DND-41 (cell line): ENCODE measurements around the gene EIF4G3.

Source experiments
- ATAC-seq: fragments of 200-7000 bp; cut with Tn5 transposase; 3 replicates; pipeline ENCODE4 v1.9.1; 2021; ENCODE audit warnings: low read depth; ENCODE audit not compliant: insufficient read depth
- DNase-seq: peaks from one replicate; pipeline ENCODE4 v3.0.0-alpha.2; 2020
- H2AFZ ChIP-seq: 2 replicates; pipeline ENCODE4 v1.6.0; 2012; ENCODE audit warnings: low read depth, low read length
- H3K27ac ChIP-seq: 2 replicates; pipeline ENCODE4 v1.5.1; 2012; ENCODE audit warnings: low read length, inconsistent platforms
- H3K27me3 ChIP-seq: fragments of 200-600 bp; sonication (generic); 2 replicates; pipeline ENCODE4 v1.6.0; 2012; ENCODE audit warnings: low read length, mild to moderate bottlenecking, inconsistent platforms; ENCODE audit not compliant: insufficient read depth, poor library complexity
- H3K36me3 ChIP-seq: 2 replicates; pipeline ENCODE4 v1.5.1; 2012; ENCODE audit warnings: low read length, inconsistent platforms; ENCODE audit not compliant: insufficient read depth
- H3K4me1 ChIP-seq: 2 replicates; pipeline ENCODE4 v1.5.1; 2012; ENCODE audit warnings: mild to moderate bottlenecking, low read length; ENCODE audit not compliant: insufficient read depth
- H3K4me2 ChIP-seq: 2 replicates; pipeline ENCODE4 v1.6.0; 2012; ENCODE audit warnings: mild to moderate bottlenecking, moderate library complexity, low read length, inconsistent platforms; ENCODE audit not compliant: insufficient read depth
- H3K4me3 ChIP-seq, 2 experiments: fragments of 200-600 bp in 1 of 2; shearing (Covaris generic) in 1 of 2; 2 replicates each; pipeline ENCODE4 v1.5.1; 2012 to 2016; ENCODE audit warnings: inconsistent platforms in 2 of 2, low read length in 2 of 2, mild to moderate bottlenecking in 2 of 2, low read depth in 1 of 2, moderate library complexity in 1 of 2
- H3K79me2 ChIP-seq: 2 replicates; pipeline ENCODE4 v1.6.0; 2012; ENCODE audit warnings: low read length, inconsistent platforms; ENCODE audit not compliant: insufficient read depth
- H3K9ac ChIP-seq: 2 replicates; pipeline ENCODE4 v1.6.0; 2012; ENCODE audit warnings: low read depth, mild to moderate bottlenecking, inconsistent platforms, low read length, moderate library complexity
- H3K9me3 ChIP-seq: 2 replicates; pipeline ENCODE4 v1.5.1; 2012; ENCODE audit warnings: low read length, moderate library complexity, mild to moderate bottlenecking, inconsistent platforms; ENCODE audit not compliant: insufficient read depth, severe bottlenecking
- H4K20me1 ChIP-seq: 2 replicates; pipeline ENCODE4 v1.6.0; 2012; ENCODE audit warnings: low read length; ENCODE audit not compliant: insufficient read depth
- CTCF ChIP-seq: IDR thresholded peaks from 2 replicates; pipeline ENCODE4 v1.5.1; 2012; ENCODE audit warnings: borderline replicate concordance, low read length, moderate library complexity, mild to moderate bottlenecking; ENCODE audit not compliant: poor library complexity, severe bottlenecking; ENCODE audit errors: extremely low read depth
- EZH2 ChIP-seq: IDR thresholded peaks from 3 replicates; pipeline ENCODE4 v1.6.1; 2012; ENCODE audit warnings: borderline replicate concordance, low read depth, mild to moderate bottlenecking, moderate library complexity, low read length, inconsistent platforms; ENCODE audit not compliant: severe bottlenecking

Gene EIF4G3

DNA sequence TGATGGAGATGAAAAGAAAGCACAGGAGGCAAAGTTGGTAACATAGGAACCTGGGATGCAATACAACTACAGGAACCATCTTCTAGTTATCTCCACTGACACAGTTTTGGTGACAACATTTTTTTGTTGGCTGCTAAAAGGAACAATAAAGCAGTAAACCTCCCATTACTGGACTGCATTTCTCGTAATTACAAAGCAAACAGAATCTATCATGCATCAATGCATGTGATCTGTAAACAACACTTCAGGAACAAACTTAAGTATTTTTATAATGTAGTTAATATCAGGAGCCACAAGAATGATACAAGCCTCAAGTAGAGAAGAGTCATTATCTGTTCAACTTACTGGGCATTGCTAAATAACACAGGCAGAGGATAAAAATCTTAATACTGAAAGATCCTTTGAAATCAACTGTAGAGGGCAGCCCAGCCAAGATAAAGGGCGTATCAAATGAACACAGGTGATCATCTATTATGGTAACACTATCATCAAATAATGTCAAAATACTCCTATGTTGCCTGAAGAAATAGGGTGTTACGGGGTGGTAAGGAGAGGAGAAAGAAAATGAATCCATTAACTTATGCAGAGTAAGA is 193.3 kb downstream of the EIF4G3 start:
- Histone ChIP-seq H3K27ac (no peak overlapping the region), H3K4me3 (no peak overlapping the region), H3K79me2 (no peaks in the 10 kb centered on the region; the same call in 1 of the 2 replicates), H3K9ac (no peak overlapping the region), H3K9me3 (no peaks in the 10 kb centered on the region), H2AFZ (no peak overlapping the region), H4K20me1 (no peaks in the 10 kb centered on the region), H3K27me3 (no peaks in the 10 kb centered on the region), H3K4me1 (no peaks in the 10 kb centered on the region), H3K36me3 (peaks cover 5% of the 10 kb centered on the region; the same call in 1 of the 2 replicates), H3K4me2 (no peak overlapping the region)
- TF ChIP-seq CTCF, result peak; percentile 5
- no peak for TF ChIP-seq EZH2
- ATAC-seq, result no peak
- no peak for DNase-seq

DNA sequence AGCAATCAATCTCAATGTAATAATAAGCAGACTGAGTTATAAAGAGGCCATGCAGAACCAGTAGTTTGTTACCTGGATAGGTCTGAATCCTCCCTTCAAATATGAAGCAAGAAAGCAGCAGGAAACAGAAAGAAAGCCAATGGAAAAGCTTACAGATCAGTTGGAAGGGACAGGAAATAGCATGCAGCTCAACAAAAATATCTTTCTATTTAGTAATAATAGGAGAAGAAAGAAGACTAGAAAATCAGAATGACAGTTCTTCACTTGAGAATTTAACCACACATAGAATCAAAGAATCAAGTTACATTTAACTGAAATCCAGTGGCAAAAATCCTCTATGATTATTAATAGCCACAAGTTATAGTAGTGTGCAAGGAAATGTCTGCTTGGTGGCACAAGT is 194.4 kb downstream of the EIF4G3 start:
- Histone ChIP-seq H3K4me1 (no peaks in the 10 kb centered on the region), H3K27ac (no peak overlapping the region), H3K4me2 (no peak overlapping the region), H3K36me3 (peaks cover 5% of the 10 kb centered on the region; the same call in 1 of the 2 replicates), H3K4me3 (no peak overlapping the region), H3K9me3 (no peaks in the 10 kb centered on the region), H3K79me2 (no peaks in the 10 kb centered on the region; the same call in 1 of the 2 replicates), H3K27me3 (no peaks in the 10 kb centered on the region), H4K20me1 (no peaks in the 10 kb centered on the region), H3K9ac (no peak overlapping the region), H2AFZ (no peak overlapping the region)
- TF ChIP-seq EZH2 (no peak), CTCF (no peak)
- ATAC-seq, result no peak
- no peak for DNase-seq

DNA sequence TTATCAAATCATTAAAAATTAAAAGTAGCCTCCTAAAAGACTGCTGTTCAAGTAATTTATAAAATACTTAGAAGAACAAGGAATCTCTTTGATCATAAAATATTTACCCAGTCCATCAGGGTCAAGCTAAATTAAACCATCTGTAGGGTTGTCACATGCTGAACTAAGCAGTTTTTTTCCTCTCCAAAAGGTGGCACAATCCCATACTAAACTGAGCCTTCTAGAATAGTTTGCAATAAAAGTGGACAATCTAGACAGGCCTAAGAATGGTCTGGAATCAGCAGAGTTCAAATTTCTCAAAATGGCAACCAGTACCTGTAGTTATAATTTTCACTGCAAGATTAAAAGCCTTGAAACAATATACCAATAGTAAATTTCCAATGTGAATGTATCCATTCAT is 194.8 kb downstream of the EIF4G3 start:
- no peak overlapping the region for H3K4me2 ChIP-seq
- H3K4me1 ChIP-seq, result no peaks in the 10 kb centered on the region
- TF ChIP-seq CTCF (peak; percentile 21), EZH2 (no peak)
- no peaks in the 10 kb centered on the region for H3K9me3 ChIP-seq
- no peaks in the 10 kb centered on the region for H3K27me3 ChIP-seq
- H3K9ac ChIP-seq, result no peak overlapping the region
- ATAC-seq (no peak), DNase-seq (no peak)
- H2AFZ ChIP-seq, result no peak overlapping the region
- no peaks in the 10 kb centered on the region for H4K20me1 ChIP-seq
- no peaks in the 10 kb centered on the region; the same call in 1 of the 2 replicates for H3K79me2 ChIP-seq
- H3K4me3 ChIP-seq, result no peak overlapping the region
- no peak overlapping the region for H3K27ac ChIP-seq
- H3K36me3 ChIP-seq, result peaks cover 5% of the 10 kb centered on the region; the same call in 1 of the 2 replicates

DNA sequence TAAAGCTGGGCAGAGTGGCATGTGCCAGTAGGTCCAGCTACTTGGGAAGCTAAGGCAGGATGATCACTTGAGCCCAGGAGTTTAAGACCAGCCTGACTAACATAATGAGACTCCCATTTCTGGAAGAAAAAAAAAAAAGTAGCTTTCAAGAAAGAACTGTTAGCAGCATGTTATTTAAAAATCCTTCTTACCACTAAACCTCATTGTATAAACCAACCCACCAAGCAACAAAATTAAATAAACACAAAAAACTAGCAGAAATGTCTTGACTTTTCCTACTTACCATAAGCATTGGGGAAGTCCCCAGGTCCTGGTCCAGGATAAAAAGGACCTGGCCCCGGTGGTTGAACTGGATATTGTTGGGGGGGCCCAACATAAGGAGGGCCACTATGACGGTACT is 196.6 kb downstream of the EIF4G3 start:
- Histone ChIP-seq H3K9ac (no peak overlapping the region), H2AFZ (no peak overlapping the region), H3K4me2 (no peak overlapping the region), H3K4me1 (no peaks in the 10 kb centered on the region), H3K27ac (no peak overlapping the region), H3K27me3 (no peaks in the 10 kb centered on the region), H3K9me3 (no peaks in the 10 kb centered on the region), H3K4me3 (no peak overlapping the region), H4K20me1 (no peaks in the 10 kb centered on the region), H3K36me3 (peaks cover 5% of the 10 kb centered on the region; the same call in 1 of the 2 replicates), H3K79me2 (no peaks in the 10 kb centered on the region; the same call in 1 of the 2 replicates)
- TF ChIP-seq EZH2 (no peak), CTCF (no peak)
- ATAC-seq (no peak), DNase-seq (no peak)
